Neuronal stem cell (in vitro differentiated cells): ENCODE data around the gene ALLC.
A peak's percentile ranks its signal among the peaks of the same experiment; 100 is the strongest.

ENCODE experiments used
- DNase-seq: peaks from one replicate; pipeline ENCODE4 v3.0.0-alpha.2; 2013; ENCODE audit warnings: low spot score
- H2AFZ ChIP-seq: one replicate; pipeline ENCODE4 v1.6.1; 2013; ENCODE audit warnings: mild to moderate bottlenecking, low read length, inconsistent platforms
- H2AK5ac ChIP-seq: 2 replicates; pipeline ENCODE4 v1.6.1; 2013; ENCODE audit warnings: low read depth, mild to moderate bottlenecking, inconsistent platforms, low read length, moderate library complexity, mixed read lengths
- H2BK120ac ChIP-seq: 2 replicates; pipeline ENCODE4 v1.6.1; 2013; ENCODE audit warnings: low read depth, mild to moderate bottlenecking, inconsistent platforms, low read length, moderate library complexity, mixed read lengths
- H2BK12ac ChIP-seq: one replicate; pipeline ENCODE4 v1.6.1; 2013; ENCODE audit warnings: low read length, inconsistent platforms
- H2BK15ac ChIP-seq: 2 replicates; pipeline ENCODE4 v1.6.1; 2013; ENCODE audit warnings: mild to moderate bottlenecking, low read length, inconsistent platforms, mixed read lengths
- H2BK5ac ChIP-seq: one replicate; pipeline ENCODE4 v1.6.1; 2013; ENCODE audit warnings: inconsistent platforms, mild to moderate bottlenecking, low read length, moderate library complexity
- H3K14ac ChIP-seq: one replicate; pipeline ENCODE4 v1.6.1; 2013; ENCODE audit warnings: low read length, inconsistent platforms
- H3K18ac ChIP-seq: 2 replicates; pipeline ENCODE4 v1.6.1; 2013; ENCODE audit warnings: low read length, inconsistent platforms
- H3K23ac ChIP-seq: 2 replicates; pipeline ENCODE4 v1.6.1; 2013; ENCODE audit warnings: low read depth, mild to moderate bottlenecking, mixed read lengths, low read length, inconsistent platforms; ENCODE audit not compliant: poor library complexity
- H3K27ac ChIP-seq: replicated peaks from 3 replicates; pipeline ENCODE4 v1.5.1; 2013; ENCODE audit warnings: low read length, inconsistent platforms
- H3K27me3 ChIP-seq, 3 experiments: 2 replicates each; pipeline ENCODE4 v1.6.1; 2013; ENCODE audit warnings: low read length in 3 of 3, mild to moderate bottlenecking in 2 of 3, inconsistent platforms in 1 of 3, low read depth in 1 of 3, mixed read lengths in 1 of 3, moderate library complexity in 1 of 3; ENCODE audit not compliant: control insufficient read depth in 3 of 3, insufficient read depth in 3 of 3
- H3K36me3 ChIP-seq, 2 donors: replicated peaks in 1 of 2; 2 replicates each; pipeline ENCODE4 v1.6.1; 2013; ENCODE audit warnings: low read length in 2 of 2; ENCODE audit not compliant: control insufficient read depth in 2 of 2, insufficient read depth in 2 of 2
- H3K4ac ChIP-seq: 2 replicates; pipeline ENCODE4 v1.6.1; 2013; ENCODE audit warnings: inconsistent platforms, mild to moderate bottlenecking, low read length, moderate library complexity
- H3K4me1 ChIP-seq, 2 donors: 1 replicate in 1 of 2; 2 replicates in 1 of 2; pipeline ENCODE4 v1.6.1; 2013; ENCODE audit warnings: low read length in 2 of 2, low read depth in 1 of 2; ENCODE audit not compliant: control insufficient read depth in 2 of 2, insufficient read depth in 1 of 2
- H3K4me2 ChIP-seq: one replicate; pipeline ENCODE4 v1.6.1; 2013; ENCODE audit warnings: mild to moderate bottlenecking, low read length, inconsistent platforms; ENCODE audit not compliant: insufficient read depth, poor library complexity, severe bottlenecking
- H3K4me3 ChIP-seq, 2 donors: 2 replicates each; pipeline ENCODE4 v1.5.1; 2013; ENCODE audit warnings: low read length in 2 of 2, mild to moderate bottlenecking in 2 of 2, inconsistent platforms in 1 of 2, moderate library complexity in 1 of 2
- H3K79me1 ChIP-seq: one replicate; pipeline ENCODE4 v1.6.1; 2013; ENCODE audit warnings: low read depth, mild to moderate bottlenecking, inconsistent platforms, low read length, moderate library complexity
- H3K9ac ChIP-seq: one replicate; pipeline ENCODE4 v1.6.1; 2013; ENCODE audit warnings: mild to moderate bottlenecking, low read depth, low read length, inconsistent platforms; ENCODE audit not compliant: poor library complexity
- H3K9me3 ChIP-seq, 2 donors: replicated peaks in 1 of 2; 2 replicates each; pipeline versions ENCODE3 to v1.6.1; 2013; ENCODE audit warnings: low read length in 2 of 2, mild to moderate bottlenecking in 2 of 2, inconsistent platforms in 1 of 2, low read depth in 1 of 2, mixed read lengths in 1 of 2, moderate library complexity in 1 of 2; ENCODE audit not compliant: control insufficient read depth in 2 of 2, insufficient read depth in 1 of 2
- H4K8ac ChIP-seq: one replicate; pipeline ENCODE4 v1.6.1; 2013; ENCODE audit warnings: low read depth, mild to moderate bottlenecking, inconsistent platforms, low read length, moderate library complexity
- H4K91ac ChIP-seq: one replicate; pipeline ENCODE4 v1.6.1; 2013; ENCODE audit warnings: low read length, low read depth, mild to moderate bottlenecking, inconsistent platforms; ENCODE audit not compliant: poor library complexity
- WGBS, 2 donors: extraction: QIAGEN DNeasy Blood & Tissue Kit; methylation state at CpG; one replicate each; pipeline ENCODE4 v1.1.7; 2013; ENCODE audit warnings: missing lambda C conversion rate in 2 of 2, mixed read lengths in 1 of 2; ENCODE audit not compliant: insufficient read length in 2 of 2, insufficient replicate concordance in 1 of 2; ENCODE audit errors: extremely low coverage in 2 of 2; 5-methylcytosine and 5-hydroxymethylcytosine counted together

The ALLC gene

GRCh38 chr2:3633089-3633981 is 24.7 kb upstream of the ALLC start:
- Histone ChIP-seq H3K9me3 (no peaks in the 10 kb centered on the region), H3K18ac (no peak overlapping the region), H3K4me2 (no peak overlapping the region), H2BK120ac (no peak overlapping the region), H2BK5ac (no peak overlapping the region), H2AFZ (no peak overlapping the region), H3K27ac (no peak overlapping the region), H4K8ac (no peak overlapping the region), H3K9ac (no peak overlapping the region), H4K91ac (peak overlapping the region; percentile 82), H2BK12ac (no peak overlapping the region), H2AK5ac (no peak overlapping the region), H3K4me3 (no peak overlapping the region), H3K36me3 (peaks cover 0 to 2% of the 10 kb centered on the region in 2 donors), H3K4ac (no peak overlapping the region), H3K79me1 (no peaks in the 10 kb centered on the region), H3K4me1 (no peaks in the 10 kb centered on the region), H3K23ac (peak overlapping the region; percentile 25), H3K14ac (no peak overlapping the region), H3K27me3 (peaks cover 0 to 16% (median 0%) of the 10 kb centered on the region in 3 experiments), H2BK15ac (peak overlapping the region; percentile 64)
- DNase-seq = no peak
- no CpG with 5 or more reads among the region's 33 CpGs for WGBS, 2 donors

GRCh38 chr2:3633982-3634595 is 23.9 kb upstream of the ALLC start:
- no peak overlapping the region for H3K18ac ChIP-seq
- no peak overlapping the region for H3K4me3 ChIP-seq
- no peaks in the 10 kb centered on the region for H3K4me1 ChIP-seq
- no peak overlapping the region for H4K91ac ChIP-seq
- H3K4me2 ChIP-seq = no peak overlapping the region
- no peak overlapping the region for H3K9ac ChIP-seq
- H2BK5ac ChIP-seq = no peak overlapping the region
- no peak overlapping the region for H3K23ac ChIP-seq
- H3K4ac ChIP-seq = no peak overlapping the region
- no CpG with 5 or more reads among the region's 11 CpGs for WGBS, 2 donors
- H2BK15ac ChIP-seq = peak overlapping the region; percentile 64
- peaks cover 0 to 2% of the 10 kb centered on the region in 2 donors for H3K36me3 ChIP-seq
- no peak overlapping the region for H2AK5ac ChIP-seq
- no peaks in the 10 kb centered on the region for H3K79me1 ChIP-seq
- no peak overlapping the region for H2BK12ac ChIP-seq
- no peak overlapping the region for H4K8ac ChIP-seq
- H2AFZ ChIP-seq = no peak overlapping the region
- peaks cover 0 to 16% (median 0%) of the 10 kb centered on the region in 3 experiments for H3K27me3 ChIP-seq
- no peaks in the 10 kb centered on the region for H3K9me3 ChIP-seq
- H3K14ac ChIP-seq = no peak overlapping the region
- DNase-seq = no peak
- H3K27ac ChIP-seq = no peak overlapping the region
- H2BK120ac ChIP-seq = no peak overlapping the region

- Histone ChIP-seq H3K4me2 (no peak overlapping the region), H4K8ac (no peak overlapping the region), H3K27ac (no peak overlapping the region), H3K23ac (no peak overlapping the region), H3K9ac (no peak overlapping the region), H4K91ac (no peak overlapping the region), H3K4me3 (no peak overlapping the region), H2AK5ac (no peak overlapping the region), H2BK120ac (no peak overlapping the region), H3K9me3 (no peaks in the 10 kb centered on the region), H3K79me1 (no peaks in the 10 kb centered on the region), H3K14ac (no peak overlapping the region), H3K27me3 (peaks cover 0 to 16% (median 0%) of the 10 kb centered on the region in 3 experiments), H3K36me3 (peaks cover 0 to 2% of the 10 kb centered on the region in 2 donors), H2AFZ (no peak overlapping the region), H3K18ac (peak overlapping the region; percentile 25), H2BK5ac (no peak overlapping the region), H2BK15ac (no peak overlapping the region), H3K4me1 (no peaks in the 10 kb centered on the region), H3K4ac (no peak overlapping the region), H2BK12ac (no peak overlapping the region)
- no peak for DNase-seq
- no CpG with 5 or more reads among the region's 12 CpGs for WGBS, 2 donors
Measured at GRCh38 chr2:3634596-3635121, 23.3 kb upstream of the ALLC start.
